Measurements from ENCODE around the gene HECTD3.

Gene HECTD3
- 41.1 to 60.0 (median 51.7) reads per million in 4 experiments for total RNA-seq

DNA sequence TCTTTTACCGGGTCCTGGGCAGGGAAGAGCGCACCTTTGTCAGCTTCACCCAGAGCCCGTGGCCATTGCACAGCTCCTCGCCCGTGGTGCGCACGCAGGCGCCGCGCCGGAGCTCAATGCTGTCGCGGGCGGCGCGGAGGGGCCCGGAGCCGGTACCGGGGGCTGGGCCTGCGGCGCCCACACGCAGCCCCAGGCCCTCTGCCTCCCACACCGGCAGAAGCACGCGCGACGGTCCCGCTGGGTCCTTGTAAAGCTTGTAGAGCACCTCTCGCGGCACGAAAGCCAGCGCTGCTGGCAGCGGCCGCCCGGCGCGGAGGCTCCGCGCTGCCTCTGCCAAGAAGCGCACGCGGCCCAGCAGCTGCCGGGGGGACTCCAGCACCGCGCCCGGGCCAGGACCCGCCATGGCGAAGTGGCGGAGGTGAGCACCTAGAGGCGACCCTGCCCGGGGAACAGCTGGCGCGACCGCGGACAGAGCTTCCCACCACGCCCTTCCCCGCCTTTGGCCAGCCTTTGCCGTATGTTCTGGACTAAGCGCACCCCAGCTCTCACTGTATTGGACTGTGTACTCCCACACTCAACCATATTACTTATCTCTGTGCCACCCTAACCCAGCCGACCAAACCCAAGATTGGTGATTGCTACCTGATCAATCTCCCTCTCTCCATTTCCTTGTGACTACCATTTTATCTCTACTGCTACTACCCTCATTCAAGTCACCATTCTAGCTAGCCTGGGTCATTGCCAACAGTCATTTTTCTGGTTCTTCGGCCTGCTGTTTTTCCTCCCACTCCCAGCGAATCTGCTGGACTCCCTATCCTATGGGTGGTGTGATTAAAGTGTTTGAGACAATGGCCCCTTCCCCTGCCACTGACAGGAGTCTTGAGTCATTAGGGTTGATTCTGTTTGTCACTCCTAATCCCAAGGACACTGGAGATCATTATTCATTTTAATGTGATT, at the start of gene HECTD3:
HECTD3 (minus strand) TSS at position 470 of the 957 bp plus-strand sequence; CDS start at position 403, 67 bp downstream.
- peak; percentile 38 for DNase-seq

DNA sequence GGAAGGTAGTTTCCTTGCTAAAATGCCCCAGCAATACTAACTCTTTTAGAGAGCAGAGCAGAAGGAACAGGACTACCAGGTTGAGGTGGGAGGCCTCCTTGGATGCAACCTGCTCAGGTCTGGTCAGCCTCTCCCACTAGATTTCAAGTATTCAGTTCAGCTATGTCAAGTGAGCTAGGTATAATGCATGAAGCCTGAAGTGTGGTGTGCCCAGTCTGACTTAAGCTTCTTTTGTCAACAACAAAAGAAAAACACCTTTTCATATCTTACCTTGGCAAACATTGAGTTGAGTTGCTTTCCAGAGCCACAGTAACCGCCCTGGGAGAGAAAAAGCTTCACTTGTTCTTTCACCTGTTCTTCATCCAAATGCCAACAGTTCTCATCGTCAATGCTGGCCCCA, 48.7 kb upstream of the HECTD3 start:
- no peak for DNase-seq

DNA sequence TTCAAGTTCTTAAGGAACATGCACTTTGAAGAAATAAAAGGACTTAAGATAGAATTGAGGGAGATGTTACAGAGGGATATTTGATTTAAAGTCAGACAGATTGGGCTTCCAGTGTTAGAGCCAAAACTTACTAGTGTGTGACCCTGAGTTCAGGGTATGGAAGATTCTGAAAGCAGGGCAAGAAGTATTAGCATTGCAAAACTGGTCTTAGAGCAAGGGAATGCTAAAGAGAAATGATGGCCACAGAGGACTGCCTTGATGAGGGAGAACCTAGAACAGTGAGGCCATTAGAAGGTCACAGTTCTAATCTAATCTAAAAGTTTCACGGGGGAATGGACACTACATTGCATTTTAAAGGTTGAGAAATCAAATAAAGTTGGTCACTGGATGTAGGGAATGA, 46.4 kb upstream of the HECTD3 start:
- no peak for DNase-seq

DNA sequence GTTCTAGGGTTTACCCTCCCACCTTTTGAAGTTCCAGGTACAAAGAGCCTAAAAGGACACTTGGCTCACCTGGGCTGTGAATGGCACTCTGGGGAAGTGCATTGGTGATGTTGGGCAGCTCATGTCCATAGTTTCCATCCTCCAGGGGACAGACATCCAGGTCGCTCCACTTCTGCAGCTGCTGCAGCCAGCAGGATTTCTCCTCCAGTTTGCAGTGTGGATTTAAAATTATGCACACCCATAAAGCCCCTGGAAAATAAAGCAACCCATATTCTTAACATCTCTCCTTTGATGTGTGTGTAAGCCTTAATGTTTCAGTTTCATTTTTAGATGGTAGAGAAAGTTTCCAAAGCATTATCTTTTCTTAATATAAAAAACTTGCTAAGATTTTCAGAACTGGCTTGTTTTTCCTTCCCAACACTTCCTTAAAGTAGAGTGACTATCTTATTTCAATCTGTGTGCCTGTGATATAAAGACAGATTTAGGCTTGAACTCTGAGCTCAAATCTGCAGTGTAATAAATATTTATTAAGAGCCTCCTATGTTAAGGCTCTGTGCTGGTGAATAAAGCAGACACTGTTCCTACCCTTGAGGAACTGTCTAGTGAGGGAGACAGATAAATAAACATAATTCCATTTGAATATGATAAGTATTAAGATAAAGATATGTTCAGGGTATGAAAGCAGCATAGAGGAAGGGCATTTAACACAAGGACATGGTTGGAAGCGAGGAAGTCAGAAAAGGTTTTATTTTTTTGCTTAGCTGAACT, 40.1 kb upstream of the HECTD3 start:
- no peak for DNase-seq

DNA sequence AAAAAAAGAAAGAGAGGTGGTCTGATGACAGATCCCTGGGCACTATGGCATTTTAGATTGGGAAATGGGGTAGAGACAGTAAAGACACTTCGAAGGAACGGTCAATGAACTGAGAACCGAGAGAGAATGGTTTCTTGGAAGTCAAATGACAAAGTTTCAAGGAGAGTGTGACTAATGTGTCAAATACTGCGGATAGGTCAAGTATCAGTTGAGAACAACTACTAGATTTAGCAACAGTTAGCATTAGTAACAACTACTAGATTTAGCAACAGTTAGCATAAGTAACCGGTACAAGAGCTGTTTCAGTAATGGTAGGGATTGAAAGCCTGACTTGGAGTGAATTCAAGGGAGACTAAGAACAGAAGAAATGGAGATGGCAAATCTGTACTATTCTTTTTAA, 35.9 kb upstream of the HECTD3 start:
- DNase-seq, result no peak

DNA sequence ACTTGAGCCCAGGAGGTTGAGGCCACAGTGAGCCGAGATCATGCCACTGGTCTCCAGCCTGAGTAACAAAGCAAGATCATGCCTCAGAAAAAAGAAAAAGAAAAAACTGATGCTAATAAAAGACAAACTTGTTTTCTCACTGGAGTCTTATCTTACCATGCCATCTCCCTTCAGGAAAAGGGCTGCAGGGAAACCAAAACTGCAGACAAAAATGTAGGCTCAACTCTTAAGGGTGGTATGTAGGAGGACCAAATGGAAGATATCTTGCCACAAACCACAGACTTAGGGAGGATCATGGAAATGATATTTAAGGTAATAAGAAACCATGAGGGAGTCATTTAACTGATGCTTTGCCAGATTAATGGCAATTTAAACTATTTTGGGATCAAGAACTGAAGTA, 33.8 kb upstream of the HECTD3 start:
- DNase-seq, result no peak

DNA sequence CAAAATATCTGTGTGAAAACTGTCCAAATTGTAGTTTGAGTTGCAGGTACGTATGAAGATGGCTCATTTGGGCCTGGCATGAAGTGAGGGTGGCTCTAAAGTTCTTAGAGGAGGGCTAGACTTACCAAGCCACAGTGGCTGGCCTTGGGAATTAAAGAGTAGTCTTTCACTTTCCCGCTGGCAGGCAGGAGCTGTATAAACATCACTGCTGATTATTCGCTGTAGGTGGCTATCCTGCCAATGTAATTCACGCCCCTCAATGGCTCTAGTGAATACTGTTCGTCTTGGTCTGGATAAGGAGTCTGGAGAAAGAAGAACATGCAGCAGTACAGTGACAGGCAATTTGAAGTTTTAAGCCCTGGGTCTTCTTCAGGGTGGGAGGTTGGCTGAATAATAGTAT, 32.0 kb upstream of the HECTD3 start:
- DNase-seq, result no peak

DNA sequence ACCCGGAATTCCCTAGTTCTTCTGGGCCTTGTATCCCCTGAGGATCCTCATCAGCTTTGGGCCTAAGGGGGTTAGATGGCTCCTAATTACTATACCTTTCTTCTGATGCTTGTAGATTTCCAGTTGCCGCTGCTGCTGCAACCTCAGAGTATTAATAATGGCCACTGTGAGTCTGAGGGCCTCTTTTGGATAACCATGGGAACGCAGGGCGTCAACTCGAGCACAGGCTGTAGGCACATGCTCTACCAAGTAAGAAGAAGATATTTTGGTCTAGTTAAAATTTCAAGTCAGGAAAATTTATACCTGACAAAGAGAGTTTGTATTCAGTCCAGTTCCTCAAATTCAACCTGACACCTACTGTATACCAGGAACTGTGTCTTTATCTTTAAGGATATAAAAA, 29.2 kb upstream of the HECTD3 start:
- no peak for DNase-seq

DNA sequence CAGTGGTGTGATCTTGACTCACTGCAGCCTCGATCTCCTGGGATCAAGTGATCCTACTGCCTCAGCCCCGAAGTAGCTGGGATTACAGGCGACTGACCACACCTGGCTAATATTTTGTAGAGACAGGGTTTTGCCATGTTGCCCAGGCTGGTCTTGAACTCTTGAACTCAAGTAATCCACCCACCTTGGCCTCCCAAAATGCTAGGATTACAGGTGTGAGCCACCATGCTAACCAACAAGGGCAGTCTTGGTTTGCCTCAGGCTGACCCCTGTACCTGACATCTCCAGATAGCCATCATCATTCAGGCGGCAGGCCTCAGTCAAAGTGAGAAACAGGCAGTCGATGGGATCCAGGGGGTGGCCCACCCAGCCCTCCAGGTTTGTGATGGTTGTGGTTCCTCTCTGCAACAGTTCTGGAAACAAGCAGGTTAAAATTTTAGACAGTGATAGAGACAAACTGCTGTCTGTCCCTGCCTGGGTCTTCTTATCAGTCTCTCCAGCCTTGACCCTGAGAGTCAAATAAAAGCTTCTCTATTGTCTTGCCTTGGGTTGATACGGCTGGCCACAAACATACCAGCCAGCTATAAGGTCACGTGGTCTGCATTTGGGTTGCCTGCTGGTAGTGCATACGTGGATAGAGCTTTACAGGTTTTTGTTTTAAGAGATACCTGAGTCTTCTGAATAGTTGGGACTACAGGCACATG, 27.7 kb upstream of the HECTD3 start:
- no peak for DNase-seq

DNA sequence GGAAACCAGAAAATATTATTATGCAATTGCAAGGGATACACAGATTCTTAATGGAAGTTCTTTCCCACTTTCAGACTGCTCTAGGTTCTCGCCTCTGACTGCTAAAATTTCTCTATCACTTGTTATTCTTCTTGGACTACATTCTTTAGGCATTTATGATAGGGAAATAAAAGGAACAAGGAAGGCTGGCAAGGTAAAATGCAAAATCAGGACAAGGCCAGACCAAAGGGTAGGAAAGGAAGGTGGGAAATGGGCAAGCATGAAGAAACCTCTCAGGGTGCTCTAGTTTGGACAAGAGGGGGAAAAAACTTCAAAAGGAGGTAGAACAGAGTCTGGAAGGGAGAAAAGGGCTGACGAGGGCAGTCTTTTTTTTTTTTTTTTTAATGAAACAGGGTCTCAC, 27.1 kb upstream of the HECTD3 start:
- DNase-seq, result no peak

DNA sequence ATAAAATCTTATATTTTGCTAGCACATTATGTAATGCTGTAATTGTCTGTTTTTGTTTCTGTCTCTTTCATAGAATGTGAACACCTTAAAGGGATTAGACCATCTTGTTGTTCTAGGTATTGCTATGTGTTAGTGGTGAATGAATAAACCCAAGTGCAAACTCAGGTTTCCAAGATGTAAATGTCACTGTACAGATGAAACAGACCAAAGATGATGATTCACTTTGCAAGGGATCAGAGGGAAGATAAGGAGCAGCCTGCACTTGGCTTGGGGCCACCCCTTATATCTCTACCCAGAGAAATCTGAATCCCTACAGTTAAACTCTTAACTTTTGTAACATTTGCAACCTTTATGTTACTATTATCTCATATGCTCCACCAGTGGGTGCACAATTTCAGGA, 26.3 kb upstream of the HECTD3 start:
- no peak for DNase-seq

DNA sequence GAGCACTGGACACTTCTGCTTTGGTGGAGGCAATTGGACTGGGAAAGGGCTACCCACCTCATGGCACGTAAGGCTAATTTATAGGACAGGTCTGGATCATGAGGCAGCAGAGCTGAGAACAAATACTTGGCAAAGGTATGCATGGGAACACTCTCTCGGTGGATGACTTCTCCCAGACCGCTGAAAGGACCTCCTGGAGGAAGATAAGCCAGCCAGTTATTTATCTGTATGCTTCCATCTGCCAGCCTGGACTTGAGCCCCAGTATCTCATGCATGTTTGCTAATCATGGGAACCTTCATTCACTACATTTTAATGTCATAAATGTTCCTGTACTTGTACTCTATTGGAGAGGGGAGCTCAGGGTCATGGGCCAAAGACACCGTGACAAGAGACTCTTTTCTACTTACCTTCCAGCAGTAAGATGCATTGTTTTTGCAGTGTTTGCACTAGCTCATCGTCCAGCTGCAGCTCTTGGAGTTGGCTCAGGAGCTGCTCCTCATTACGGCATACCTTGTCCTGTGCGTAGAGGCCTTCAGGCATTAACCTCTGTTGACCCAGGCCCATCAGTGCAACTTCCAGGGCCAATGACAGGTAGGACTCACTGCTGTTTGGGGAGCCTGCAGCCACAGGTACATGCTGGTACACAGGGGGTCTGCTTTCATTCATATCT, 24.6 kb upstream of the HECTD3 start:
- no peak for DNase-seq

DNA sequence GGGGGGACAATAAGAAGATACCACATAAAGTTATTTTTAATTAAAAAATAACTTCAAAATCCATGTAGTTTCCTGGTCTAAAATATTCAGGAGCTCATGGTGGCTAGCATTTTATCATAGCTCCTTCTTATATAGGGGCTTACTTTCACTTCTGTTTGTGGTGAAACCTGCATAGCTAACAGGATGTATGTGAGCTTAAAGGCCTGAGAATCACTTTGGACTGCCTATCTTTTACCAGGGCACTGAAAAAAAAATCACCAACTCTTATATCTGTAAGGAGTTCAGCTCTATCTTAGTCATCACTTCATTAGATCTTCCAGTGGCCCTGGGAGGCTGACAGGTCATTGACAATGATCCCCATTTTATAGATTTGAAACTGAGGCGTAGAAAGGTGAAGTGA, 22.2 kb upstream of the HECTD3 start:
- DNase-seq, result no peak

DNA sequence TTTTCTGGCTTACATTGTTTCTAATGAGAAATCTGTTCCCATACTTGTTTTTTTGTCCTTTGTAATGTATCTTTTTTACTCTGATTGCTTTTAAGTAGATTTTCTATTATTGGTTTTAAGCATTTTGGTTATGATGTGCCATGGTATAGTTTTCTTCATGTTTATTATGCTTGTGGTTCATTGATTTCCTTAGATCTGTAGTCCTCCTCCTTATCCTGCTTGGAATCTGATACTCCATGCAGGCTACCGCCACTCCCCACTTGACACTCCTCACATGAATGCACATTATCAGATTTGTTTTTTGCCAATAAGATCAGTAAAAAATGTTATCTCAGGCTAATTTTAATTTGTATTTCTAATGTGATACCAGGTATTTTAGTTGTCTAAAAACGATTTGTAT, 21.7 kb upstream of the HECTD3 start:
- no peak for DNase-seq

DNA sequence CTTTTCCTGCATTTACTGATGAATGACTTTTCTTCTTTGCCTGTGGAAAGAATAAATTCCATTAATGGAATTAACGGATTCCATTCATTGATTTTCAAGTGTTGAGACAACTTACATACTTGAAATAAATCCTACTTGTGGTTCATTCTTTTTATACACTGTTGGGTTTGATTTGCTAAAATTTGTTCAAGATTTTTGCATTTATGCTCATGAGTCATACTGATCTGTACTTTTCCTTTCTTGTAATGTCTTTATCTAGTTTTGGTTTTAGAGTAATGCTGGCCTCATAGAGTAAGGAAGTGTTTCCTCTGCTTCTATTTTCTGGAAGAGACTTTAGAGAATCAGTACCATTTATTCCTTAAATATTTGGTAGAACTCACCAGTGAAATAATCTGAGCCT, 15.3 kb upstream of the HECTD3 start:
- no peak for DNase-seq

DNA sequence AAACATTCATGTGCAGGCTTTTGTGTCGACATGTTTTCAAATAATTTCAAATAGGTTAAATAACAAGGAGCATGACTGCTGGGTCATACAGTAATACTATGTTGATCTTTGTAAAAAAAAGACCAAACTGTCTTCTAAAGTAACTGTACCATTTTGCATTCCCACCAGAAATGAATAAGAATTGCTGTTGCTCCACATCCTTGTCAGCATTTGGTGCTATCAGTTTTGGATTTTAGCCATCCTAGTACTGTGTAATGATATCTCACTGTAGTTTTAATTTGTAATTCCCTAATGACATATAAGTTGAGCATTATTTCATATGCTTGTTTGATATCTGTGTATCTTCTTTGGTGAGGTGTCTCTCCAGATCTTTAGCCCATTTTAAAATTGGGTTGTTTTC, 12.5 kb upstream of the HECTD3 start:
- no peak for DNase-seq

DNA sequence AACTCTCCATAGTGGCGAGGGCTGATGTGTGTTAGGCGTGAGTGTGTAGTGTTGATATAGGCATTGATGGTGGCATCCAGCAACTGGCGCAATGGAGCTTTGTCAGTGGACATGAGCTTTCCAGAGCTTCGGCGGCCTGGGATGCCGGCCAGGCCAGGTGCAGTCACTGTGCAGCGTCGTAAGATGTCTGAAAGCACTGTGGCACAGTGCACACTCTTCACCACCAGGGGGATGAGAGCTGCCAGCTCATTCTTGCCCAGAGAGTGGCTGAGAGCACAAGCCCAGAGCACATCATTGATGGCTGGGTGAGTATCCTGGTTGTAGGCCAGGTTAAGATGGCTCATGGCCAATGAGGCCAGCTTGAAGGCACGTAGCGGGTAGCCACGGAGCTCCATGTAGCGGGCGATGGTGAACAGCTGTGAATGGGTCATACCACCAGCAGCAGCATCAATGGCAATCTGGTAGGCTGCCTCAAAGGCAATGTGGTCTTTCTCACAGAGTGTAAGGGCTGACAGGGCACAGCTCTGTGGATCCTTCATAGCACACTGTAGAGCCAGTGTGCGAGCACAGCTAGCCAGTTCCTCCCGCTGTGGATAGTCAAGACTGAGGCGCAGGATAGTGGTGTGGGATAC, 7.6 kb upstream of the HECTD3 start:
- DNase-seq, result peak; percentile 14

DNA sequence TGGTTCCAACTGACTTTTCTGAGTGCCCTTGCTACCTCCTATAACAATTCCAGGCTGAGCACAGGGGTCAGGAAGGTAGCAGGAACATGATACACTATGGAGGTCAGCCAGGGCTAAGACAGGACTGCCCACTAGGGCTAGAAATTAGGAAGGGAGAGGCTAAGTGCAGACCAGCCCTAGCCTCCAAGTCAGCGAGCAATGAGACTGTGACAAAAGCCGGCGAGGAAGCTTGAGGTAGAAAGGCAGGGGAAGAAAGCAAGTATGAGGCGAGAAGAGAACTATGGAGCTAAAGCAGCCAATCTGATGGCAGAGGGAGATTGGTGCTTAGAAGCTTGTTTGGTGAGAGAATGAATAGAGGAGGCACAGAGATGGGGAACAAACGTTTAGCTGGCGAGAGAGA, 5.6 kb upstream of the HECTD3 start:
- DNase-seq, result no peak

DNA sequence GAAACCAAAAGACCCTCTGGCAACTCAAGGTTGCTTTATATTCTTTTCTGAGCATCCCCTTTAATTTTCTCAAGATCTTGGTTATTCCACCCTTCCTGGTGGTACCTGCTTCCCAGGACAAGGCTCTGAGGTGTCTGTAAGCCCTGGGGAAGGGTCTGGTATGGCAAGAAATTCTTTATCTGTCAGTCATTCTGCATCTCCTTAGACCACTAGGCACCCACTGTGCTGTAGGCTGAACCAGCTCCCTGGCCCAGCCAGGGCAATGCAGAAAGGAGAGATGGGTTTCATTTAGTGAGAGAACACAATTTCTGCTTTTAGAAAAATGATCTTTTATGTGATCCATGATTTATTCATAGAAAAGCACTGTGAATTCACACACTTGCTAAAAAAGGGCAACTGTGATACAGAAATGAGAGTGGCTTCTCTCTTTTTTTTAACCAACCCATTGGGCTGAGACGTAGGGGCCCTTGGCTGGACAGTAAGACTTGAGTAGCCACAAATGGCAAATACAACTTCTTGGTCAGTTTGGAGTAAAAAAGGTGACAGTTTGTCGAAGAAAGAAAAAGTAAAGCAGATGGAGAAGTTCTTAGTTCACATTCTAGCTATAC, 5.1 kb upstream of the HECTD3 start:
- DNase-seq, result no peak

DNA sequence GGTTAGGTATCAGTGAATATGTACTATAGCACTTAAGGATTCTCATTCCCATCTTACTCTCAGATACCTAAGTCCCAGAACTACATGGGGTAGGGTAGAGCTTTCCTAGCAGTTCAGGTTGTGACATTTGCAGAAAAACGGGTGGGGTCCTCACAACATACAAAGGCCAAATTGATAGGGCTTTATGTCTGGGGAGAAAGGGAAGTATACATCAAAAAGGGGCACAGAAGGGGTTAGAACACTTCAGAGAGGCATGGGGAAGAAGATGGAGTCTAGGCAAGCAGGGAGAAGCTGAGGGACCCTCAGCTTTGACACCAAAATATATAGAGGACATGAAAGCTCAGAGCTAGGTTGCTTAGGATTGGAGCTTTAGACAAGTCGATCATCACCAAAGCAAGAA, 4.6 kb upstream of the HECTD3 start:
- DNase-seq, result no peak

DNA sequence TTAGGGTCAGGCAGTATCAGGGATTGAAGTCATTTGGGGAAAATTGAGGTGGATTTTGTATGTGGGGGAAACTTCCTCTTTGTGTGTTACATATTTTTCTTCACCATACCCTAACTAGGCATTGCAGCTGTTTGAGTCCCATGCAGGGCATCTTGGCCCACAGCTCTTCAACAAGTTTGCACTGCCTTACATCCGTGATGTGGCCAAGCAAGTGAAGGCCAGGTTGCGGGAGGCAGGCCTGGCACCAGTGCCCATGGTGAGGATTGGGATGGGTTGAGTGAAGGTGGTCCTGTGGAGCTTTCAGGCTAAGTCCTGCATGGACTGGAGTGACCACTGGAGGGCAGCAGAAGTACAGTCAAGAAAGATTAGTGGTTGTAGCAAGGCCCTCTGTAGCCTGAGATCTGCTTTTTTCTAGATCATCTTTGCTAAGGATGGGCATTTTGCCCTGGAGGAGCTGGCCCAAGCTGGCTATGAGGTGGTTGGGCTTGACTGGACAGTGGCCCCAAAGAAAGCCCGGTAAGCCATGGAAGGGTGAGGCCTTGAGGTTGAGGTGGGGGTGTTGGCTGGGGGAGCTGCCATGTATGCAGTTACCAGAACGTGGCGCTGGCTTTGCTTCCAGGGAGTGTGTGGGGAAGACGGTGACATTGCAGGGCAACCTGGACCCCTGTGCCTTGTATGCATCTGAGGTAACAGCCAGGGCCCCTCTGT, 3.4 kb upstream of the HECTD3 start:
- peak; percentile 67 for DNase-seq
